Measurements from ENCODE around the gene XK.
"Not testable (repeated sequence)": the region's sequence is repeated elsewhere in the genome, so short reads cannot be mapped to it uniquely, and the experiment has no call there.

The XK gene

GRCh38 chrX:37685381-37686359 is at the start of gene XK:
Gene XK, plus strand, starts transcription at chrX:37685791. Its CDS starts 171 bp downstream, at chrX:37685962.
- peak; percentile 76 for DNase-seq

GRCh38 chrX:37638047-37638446 is 47.5 kb upstream of the XK start:
- no peak for DNase-seq

- DNase-seq, result no peak
Observed at GRCh38 chrX:37640142-37640541, 45.4 kb upstream of the XK start.

GRCh38 chrX:37641859-37642258 is 43.7 kb upstream of the XK start:
- DNase-seq, result no peak

- no peak for DNase-seq
Observed at GRCh38 chrX:37644381-37645305, 40.9 kb upstream of the XK start.

GRCh38 chrX:37646254-37646653 is 39.3 kb upstream of the XK start:
- DNase-seq, result no peak

- DNase-seq, result not testable (repeated sequence)
Observed at GRCh38 chrX:37650879-37651278, 34.7 kb upstream of the XK start.

GRCh38 chrX:37651921-37652452 is 33.6 kb upstream of the XK start:
- DNase-seq, result no peak

- no peak for DNase-seq
Observed at GRCh38 chrX:37652589-37653231, 32.9 kb upstream of the XK start.

- DNase-seq, result no peak
Observed at GRCh38 chrX:37653397-37654085, 32.0 kb upstream of the XK start.

GRCh38 chrX:37658343-37659030 is 27.1 kb upstream of the XK start:
- no peak for DNase-seq

GRCh38 chrX:37659047-37659446 is 26.5 kb upstream of the XK start:
- DNase-seq, result no peak

GRCh38 chrX:37662181-37662580 is 23.4 kb upstream of the XK start:
- no peak for DNase-seq

- DNase-seq, result no peak
Observed at GRCh38 chrX:37666516-37666915, 19.1 kb upstream of the XK start.

GRCh38 chrX:37667141-37667540 is 18.4 kb upstream of the XK start:
- no peak for DNase-seq

GRCh38 chrX:37672563-37672962 is 13.0 kb upstream of the XK start:
- no peak for DNase-seq

GRCh38 chrX:37676811-37677210 is 8.8 kb upstream of the XK start:
- DNase-seq, result no peak

- no peak for DNase-seq
Observed at GRCh38 chrX:37677243-37677642, 8.3 kb upstream of the XK start.

- DNase-seq, result no peak
Observed at GRCh38 chrX:37677765-37678164, 7.8 kb upstream of the XK start.

- DNase-seq, result no peak
Observed at GRCh38 chrX:37678574-37678973, 7.0 kb upstream of the XK start.

- DNase-seq, result no peak
Observed at GRCh38 chrX:37679230-37679629, 6.4 kb upstream of the XK start.

GRCh38 chrX:37679888-37680287 is 5.7 kb upstream of the XK start:
- DNase-seq, result no peak

All from islet precursor cell (in vitro differentiated cells).